GM20000 (cell line): ENCODE results near the gene C4BPA.

Experiments
- DNase-seq: peaks from one replicate; pipeline ENCODE4 v3.0.0; 2012; ENCODE audit warnings: low spot score
- TF ChIP-seq, protein P1 (sequence below): IDR thresholded peaks from 2 replicates; pipeline ENCODE4 v1.5.1; 2012; ENCODE audit warnings: mild to moderate bottlenecking, control low read depth; ENCODE audit errors: extremely low read depth, missing control alignments

The C4BPA gene

DNA sequence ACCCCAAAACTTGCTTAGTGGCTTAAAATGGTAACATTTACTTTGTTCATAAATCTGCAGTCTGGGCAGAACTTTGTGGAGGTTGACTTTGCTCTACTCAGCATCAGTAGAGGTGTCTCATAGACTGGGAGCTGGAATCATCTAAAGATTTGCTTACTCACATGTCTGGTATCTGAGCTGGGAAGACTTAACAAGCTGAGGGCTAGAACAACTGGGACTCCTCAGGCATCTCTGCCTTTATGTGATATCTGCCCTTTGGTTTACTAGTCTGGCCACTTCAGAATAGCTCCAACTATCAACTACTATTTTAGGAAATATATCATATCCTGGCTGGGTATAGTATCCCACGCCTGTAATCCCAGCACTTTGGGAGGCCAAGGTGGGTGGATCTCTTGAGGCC is 82.5 kb downstream of the C4BPA start:
- TF ChIP-seq, protein P1, sequence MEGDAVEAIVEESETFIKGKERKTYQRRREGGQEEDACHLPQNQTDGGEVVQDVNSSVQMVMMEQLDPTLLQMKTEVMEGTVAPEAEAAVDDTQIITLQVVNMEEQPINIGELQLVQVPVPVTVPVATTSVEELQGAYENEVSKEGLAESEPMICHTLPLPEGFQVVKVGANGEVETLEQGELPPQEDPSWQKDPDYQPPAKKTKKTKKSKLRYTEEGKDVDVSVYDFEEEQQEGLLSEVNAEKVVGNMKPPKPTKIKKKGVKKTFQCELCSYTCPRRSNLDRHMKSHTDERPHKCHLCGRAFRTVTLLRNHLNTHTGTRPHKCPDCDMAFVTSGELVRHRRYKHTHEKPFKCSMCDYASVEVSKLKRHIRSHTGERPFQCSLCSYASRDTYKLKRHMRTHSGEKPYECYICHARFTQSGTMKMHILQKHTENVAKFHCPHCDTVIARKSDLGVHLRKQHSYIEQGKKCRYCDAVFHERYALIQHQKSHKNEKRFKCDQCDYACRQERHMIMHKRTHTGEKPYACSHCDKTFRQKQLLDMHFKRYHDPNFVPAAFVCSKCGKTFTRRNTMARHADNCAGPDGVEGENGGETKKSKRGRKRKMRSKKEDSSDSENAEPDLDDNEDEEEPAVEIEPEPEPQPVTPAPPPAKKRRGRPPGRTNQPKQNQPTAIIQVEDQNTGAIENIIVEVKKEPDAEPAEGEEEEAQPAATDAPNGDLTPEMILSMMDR, result no peak
- no peak for DNase-seq

DNA sequence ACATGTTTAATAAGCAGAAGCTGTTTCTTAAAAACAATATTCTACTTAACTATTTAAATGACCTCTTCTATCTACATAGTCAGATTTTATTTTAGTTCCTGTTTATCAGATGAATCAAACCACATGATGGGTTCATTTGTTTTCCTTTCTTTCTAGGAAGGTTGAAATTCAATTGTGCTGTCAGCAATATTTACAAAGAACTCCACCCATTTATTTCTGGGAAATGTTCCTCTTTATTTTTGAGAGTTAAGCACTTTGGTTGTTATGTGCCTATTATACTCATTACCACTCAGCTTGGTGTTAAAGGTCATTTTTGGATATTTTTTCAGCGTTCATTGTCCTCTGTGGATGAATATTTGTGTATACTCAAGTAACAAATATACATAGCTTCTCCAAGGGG is 84.9 kb downstream of the C4BPA start:
- TF ChIP-seq, protein P1, result no peak
- DNase-seq, result no peak

DNA sequence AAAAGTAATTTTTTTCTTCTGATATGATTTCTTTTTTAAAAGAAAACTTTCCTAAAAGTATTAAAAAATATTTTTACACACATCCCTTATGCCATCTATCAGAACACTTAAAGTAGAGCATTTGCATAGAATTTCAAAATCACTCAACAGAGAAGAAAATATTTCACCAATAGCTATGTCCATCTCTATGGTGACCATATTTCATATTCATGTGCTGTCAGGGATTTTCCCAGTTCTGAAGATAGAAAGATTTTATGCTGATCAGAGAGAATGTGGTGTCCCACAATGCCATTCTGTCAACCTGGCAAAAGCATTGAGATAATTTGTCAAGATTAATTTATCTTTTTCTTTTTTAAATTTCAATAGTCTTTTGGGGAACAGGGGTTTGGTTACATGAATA is 87.0 kb downstream of the C4BPA start:
- peak; percentile 17 for DNase-seq
- TF ChIP-seq, protein P1, result no peak

DNA sequence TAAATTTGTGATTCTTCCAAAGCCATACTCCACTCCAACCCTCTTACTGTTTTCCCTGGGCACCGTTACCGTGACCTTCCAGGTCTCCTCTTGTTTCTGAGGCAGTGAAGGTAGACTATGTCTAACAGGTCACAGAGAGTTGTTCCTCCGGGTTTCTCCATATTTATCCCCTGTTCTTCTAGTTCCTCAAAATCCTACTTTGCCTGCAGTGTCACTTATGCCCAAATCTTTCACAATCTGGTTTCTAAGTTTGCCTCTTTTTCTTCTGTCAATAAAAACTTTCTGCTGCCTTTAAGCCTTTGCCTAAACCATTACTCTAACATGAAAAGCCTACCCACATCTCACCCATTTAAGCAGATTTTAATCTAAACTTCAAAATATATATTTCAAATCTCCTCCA is 87.7 kb downstream of the C4BPA start:
- DNase-seq, result no peak
- TF ChIP-seq, protein P1, result no peak

DNA sequence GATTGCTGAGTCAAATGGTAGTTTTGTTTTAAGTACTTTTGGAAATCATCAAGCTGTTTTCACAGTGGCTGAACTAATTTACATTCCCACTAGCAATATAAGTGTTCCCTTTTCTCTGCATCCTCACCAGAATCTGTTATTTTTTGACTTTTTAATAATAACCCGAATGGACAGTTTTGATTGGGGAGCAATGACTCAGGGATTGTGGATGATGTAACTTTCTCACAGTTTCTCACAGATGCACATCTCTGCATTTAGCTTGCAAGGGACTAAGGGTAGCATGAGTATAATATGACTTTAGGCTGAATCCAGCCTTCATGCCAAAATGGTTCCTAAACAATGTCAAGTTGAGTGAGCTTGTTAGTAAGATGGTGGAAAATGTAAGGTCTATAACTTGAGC is 90.2 kb downstream of the C4BPA start:
- TF ChIP-seq, protein P1, result no peak
- no peak for DNase-seq
